ENCODE measurements around the gene PHACTR2.

PHACTR2 gene

DNA sequence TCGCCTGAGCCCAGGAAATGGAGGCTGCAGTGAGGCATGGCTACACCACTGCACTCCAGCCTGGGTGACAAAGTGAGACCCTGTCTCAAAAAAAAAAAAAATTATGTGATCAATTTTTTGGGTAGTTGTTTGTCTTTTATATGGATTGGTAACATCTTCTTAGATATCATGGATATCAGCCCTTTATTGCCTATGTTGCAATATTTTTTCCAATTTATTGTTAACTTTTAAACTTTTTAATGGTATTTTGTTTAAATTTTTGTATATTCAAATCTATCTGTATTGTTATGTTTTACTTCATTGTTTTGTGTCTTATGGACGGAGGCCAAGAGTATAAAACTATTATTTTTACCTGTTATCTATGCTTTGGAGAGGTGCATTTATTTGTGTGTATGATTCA is 133.0 kb downstream of the PHACTR2 start:
- 100% methylated on average over 1 of the region's 2 CpGs; no CpG with 5 or more reads in 1 of the 2 experiments for WGBS, 2 experiments (ENCODE audit: insufficient coverage in 2 of 2)
- Histone ChIP-seq H3K4me3 (ENCODE audit: extremely low read depth, insufficient read depth, low read length, poor library complexity, severe bottlenecking) (no peak overlapping the region), H3K36me3 (ENCODE audit: control insufficient read depth, insufficient read depth, low read length) (peaks cover 44% of the 10 kb centered on the region), H3K9me3 (ENCODE audit: control insufficient read depth, low read length) (peaks cover 4% of the 10 kb centered on the region), H3K4me1 (ENCODE audit: control insufficient read depth, insufficient read depth, low read length, poor library complexity, severe bottlenecking) (no peaks in the 10 kb centered on the region), H3K27ac (ENCODE audit: low read depth, low read length, severe bottlenecking) (no peak overlapping the region)

DNA sequence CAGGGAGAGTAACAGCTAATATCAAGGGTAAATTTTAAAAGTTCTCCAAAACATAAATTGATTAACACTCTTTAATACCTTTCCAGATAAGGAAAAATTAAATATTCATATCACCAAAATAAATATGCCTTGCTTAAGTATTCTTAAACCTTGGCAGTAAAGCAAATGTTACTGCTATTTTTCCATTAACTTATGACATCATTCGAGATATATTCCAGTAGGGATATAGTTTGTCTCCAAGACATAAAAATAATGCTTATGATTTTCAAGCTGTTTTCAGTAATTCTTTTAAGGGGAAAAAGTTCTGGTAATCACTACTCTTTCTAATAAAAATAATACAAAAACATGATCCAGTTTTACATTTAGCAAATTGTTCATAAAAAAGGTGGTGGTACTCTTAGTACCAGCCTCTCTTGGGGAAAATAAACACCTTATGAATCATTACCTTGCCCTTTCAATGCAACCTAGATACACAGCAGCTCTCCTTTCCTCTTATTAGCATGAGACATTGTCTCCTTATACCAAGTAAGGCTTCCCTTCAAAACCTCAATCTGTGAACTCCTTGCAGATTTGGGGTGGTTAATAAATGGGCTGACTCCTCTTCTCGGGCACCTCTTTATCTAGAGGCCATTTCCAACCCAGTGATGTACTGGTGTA is 133.9 kb downstream of the PHACTR2 start:
- Histone ChIP-seq H3K27ac (ENCODE audit: low read depth, low read length, severe bottlenecking) (no peak overlapping the region), H3K9me3 (ENCODE audit: control insufficient read depth, low read length) (peaks cover 4% of the 10 kb centered on the region), H3K4me1 (ENCODE audit: control insufficient read depth, insufficient read depth, low read length, poor library complexity, severe bottlenecking) (no peaks in the 10 kb centered on the region), H3K36me3 (ENCODE audit: control insufficient read depth, insufficient read depth, low read length) (peaks cover 49% of the 10 kb centered on the region), H3K4me3 (ENCODE audit: extremely low read depth, insufficient read depth, low read length, poor library complexity, severe bottlenecking) (no peak overlapping the region)
- 100% methylated on average over 1 of the region's 2 CpGs; no CpG with 5 or more reads in 1 of the 2 experiments for WGBS, 2 experiments (ENCODE audit: insufficient coverage in 2 of 2)

GRCh38 chr6:143817621-143818020 is 139.9 kb downstream of the PHACTR2 start:
- H3K9me3 ChIP-seq (ENCODE audit: control insufficient read depth, low read length), result no peaks in the 10 kb centered on the region
- peaks cover 52% of the 10 kb centered on the region for H3K36me3 ChIP-seq (ENCODE audit: control insufficient read depth, insufficient read depth, low read length)
- H3K4me1 ChIP-seq (ENCODE audit: control insufficient read depth, insufficient read depth, low read length, poor library complexity, severe bottlenecking), result peaks cover 1% of the 10 kb centered on the region
- H3K27ac ChIP-seq (ENCODE audit: low read depth, low read length, severe bottlenecking), result no peak overlapping the region
- H3K4me3 ChIP-seq (ENCODE audit: extremely low read depth, insufficient read depth, low read length, poor library complexity, severe bottlenecking), result no peak overlapping the region

DNA sequence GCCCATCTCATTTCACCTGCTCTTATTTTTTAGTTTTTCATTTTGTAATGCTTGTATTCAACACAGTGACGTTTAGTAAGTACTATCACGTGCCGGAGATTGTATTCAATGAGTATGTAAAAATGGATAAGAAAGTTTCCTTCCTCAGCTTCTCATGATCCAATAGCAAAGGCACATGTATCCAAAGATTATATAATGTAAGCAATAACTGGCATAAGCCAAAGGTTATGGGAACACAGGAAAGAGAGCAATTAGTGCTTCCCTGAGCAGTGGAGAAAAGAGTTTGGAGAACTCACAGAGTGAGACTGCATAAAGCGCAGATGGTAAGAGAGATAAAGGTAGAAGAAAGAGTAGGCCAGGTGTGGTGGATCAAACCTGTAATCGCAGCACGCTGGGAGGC is 143.6 kb downstream of the PHACTR2 start:
- WGBS, 2 experiments (ENCODE audit: insufficient coverage in 2 of 2), result 95 to 100% methylated on average over 2 of the region's 6 CpGs
- no peaks in the 10 kb centered on the region for H3K9me3 ChIP-seq (ENCODE audit: control insufficient read depth, low read length)
- H3K27ac ChIP-seq (ENCODE audit: low read depth, low read length, severe bottlenecking), result no peak overlapping the region
- peaks cover 44% of the 10 kb centered on the region for H3K36me3 ChIP-seq (ENCODE audit: control insufficient read depth, insufficient read depth, low read length)
- H3K4me3 ChIP-seq (ENCODE audit: extremely low read depth, insufficient read depth, low read length, poor library complexity, severe bottlenecking), result no peak overlapping the region
- H3K4me1 ChIP-seq (ENCODE audit: control insufficient read depth, insufficient read depth, low read length, poor library complexity, severe bottlenecking), result peaks cover 6% of the 10 kb centered on the region

DNA sequence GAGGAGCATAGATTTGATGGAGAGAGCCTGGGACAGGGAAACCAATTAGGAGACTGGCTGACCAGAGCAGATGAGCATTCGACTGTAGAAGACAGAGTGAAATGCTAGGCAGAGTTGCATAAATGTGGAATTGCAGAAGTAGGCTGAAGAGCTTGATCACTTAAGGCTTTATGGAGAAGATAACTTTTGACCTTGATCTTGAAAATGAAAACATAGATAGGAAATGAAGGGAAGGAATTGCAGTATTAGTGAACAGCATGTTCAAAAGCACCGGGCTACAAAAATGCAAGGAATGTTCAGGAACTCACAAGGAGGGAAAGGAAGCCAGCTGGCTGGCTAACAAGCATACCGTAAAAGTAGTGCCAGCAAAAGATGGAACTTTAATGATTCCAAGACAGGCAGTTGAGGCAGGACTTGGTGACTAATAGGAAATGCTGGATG is 144.8 kb downstream of the PHACTR2 start:
- peaks cover 6% of the 10 kb centered on the region for H3K4me1 ChIP-seq (ENCODE audit: control insufficient read depth, insufficient read depth, low read length, poor library complexity, severe bottlenecking)
- H3K27ac ChIP-seq (ENCODE audit: low read depth, low read length, severe bottlenecking), result no peak overlapping the region
- no peak overlapping the region for H3K4me3 ChIP-seq (ENCODE audit: extremely low read depth, insufficient read depth, low read length, poor library complexity, severe bottlenecking)
- 75 to 82% methylated on average over 3 of the region's 3 CpGs for WGBS, 2 experiments (ENCODE audit: insufficient coverage in 2 of 2)
- peaks cover 37% of the 10 kb centered on the region for H3K36me3 ChIP-seq (ENCODE audit: control insufficient read depth, insufficient read depth, low read length)
- no peaks in the 10 kb centered on the region for H3K9me3 ChIP-seq (ENCODE audit: control insufficient read depth, low read length)

GRCh38 chr6:143823548-143823947 is 145.8 kb downstream of the PHACTR2 start:
- WGBS, 2 experiments (ENCODE audit: insufficient coverage in 2 of 2), result 93 to 95% methylated on average over 3 to 4 of the region's 6 CpGs
- Histone ChIP-seq H3K27ac (ENCODE audit: low read depth, low read length, severe bottlenecking) (no peak overlapping the region), H3K4me3 (ENCODE audit: extremely low read depth, insufficient read depth, low read length, poor library complexity, severe bottlenecking) (no peak overlapping the region), H3K9me3 (ENCODE audit: control insufficient read depth, low read length) (no peaks in the 10 kb centered on the region), H3K36me3 (ENCODE audit: control insufficient read depth, insufficient read depth, low read length) (peaks cover 32% of the 10 kb centered on the region), H3K4me1 (ENCODE audit: control insufficient read depth, insufficient read depth, low read length, poor library complexity, severe bottlenecking) (peaks cover 6% of the 10 kb centered on the region)

DNA sequence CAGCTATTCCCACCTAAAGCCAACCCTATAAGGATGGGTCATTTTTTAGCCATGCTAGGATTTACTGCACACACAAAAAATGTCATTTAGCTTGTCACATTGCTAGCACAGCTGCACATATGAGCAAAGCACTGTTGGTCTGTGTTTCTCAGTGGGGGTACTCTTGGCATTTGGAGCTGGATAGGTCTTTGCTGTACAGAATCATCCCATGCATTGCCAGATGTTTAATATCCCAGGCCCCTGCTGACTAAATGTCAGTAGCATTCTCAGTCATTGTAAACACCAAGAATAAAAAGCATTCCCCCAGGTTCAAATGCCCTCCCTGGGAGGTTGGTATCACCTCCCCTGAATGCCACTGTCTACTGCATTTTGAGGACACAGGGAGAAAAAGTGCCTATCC is 150.8 kb downstream of the PHACTR2 start:
- H3K4me1 ChIP-seq (ENCODE audit: control insufficient read depth, insufficient read depth, low read length, poor library complexity, severe bottlenecking), result no peaks in the 10 kb centered on the region
- no peak overlapping the region for H3K27ac ChIP-seq (ENCODE audit: low read depth, low read length, severe bottlenecking)
- no peak overlapping the region for H3K4me3 ChIP-seq (ENCODE audit: extremely low read depth, insufficient read depth, low read length, poor library complexity, severe bottlenecking)
- peaks cover 21% of the 10 kb centered on the region for H3K36me3 ChIP-seq (ENCODE audit: control insufficient read depth, insufficient read depth, low read length)
- no peaks in the 10 kb centered on the region for H3K9me3 ChIP-seq (ENCODE audit: control insufficient read depth, low read length)

DNA sequence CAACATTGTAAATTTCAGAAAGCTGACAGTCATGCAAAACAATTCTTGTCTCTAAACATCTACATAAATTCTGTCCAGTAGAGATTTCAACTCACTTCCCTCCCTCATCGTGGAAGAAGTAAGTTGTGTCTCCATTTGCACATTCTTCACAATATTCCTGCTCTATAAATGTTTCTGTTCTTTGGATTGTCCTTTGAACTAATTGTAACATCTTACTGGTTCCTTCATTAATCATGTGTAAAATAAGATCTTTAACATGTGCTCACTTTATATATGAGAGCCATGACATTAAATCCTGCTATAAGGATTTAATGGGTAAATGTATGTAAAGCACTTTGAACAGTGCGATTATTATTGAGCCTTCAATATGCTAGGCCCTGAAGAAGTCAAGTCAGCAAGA is 158.4 kb downstream of the PHACTR2 start:
- Histone ChIP-seq H3K9me3 (ENCODE audit: control insufficient read depth, low read length) (no peaks in the 10 kb centered on the region), H3K4me1 (ENCODE audit: control insufficient read depth, insufficient read depth, low read length, poor library complexity, severe bottlenecking) (no peaks in the 10 kb centered on the region), H3K4me3 (ENCODE audit: extremely low read depth, insufficient read depth, low read length, poor library complexity, severe bottlenecking) (no peak overlapping the region), H3K27ac (ENCODE audit: low read depth, low read length, severe bottlenecking) (no peak overlapping the region), H3K36me3 (ENCODE audit: control insufficient read depth, insufficient read depth, low read length) (no peaks in the 10 kb centered on the region)
- WGBS, 2 experiments (ENCODE audit: insufficient coverage in 2 of 2), result 89 to 100% methylated on average over 1 of the region's 2 CpGs

DNA sequence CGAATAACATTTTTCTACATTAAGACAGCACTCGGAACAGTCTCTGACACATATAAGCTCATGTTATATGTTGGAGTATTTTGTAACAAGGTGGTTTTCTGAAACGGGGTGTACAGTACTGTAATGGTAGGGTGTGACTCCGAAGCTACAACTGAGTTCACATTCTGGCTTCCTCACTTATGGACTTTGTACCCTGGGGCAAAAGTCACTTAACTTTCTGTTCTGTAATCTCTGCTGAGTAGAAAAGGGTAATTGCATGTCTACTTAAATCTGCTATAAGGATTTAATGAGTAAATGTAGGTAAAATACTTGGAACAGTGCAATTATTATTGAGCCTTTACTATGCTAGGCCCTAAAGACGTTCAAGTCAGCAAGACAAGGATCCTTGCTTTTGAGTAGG is 160.6 kb downstream of the PHACTR2 start:
- no peaks in the 10 kb centered on the region for H3K9me3 ChIP-seq (ENCODE audit: control insufficient read depth, low read length)
- no peaks in the 10 kb centered on the region for H3K36me3 ChIP-seq (ENCODE audit: control insufficient read depth, insufficient read depth, low read length)
- no peak overlapping the region for H3K4me3 ChIP-seq (ENCODE audit: extremely low read depth, insufficient read depth, low read length, poor library complexity, severe bottlenecking)
- 90 to 100% methylated on average over 1 to 3 of the region's 5 CpGs for WGBS, 2 experiments (ENCODE audit: insufficient coverage in 2 of 2)
- no peaks in the 10 kb centered on the region for H3K4me1 ChIP-seq (ENCODE audit: control insufficient read depth, insufficient read depth, low read length, poor library complexity, severe bottlenecking)
- H3K27ac ChIP-seq (ENCODE audit: low read depth, low read length, severe bottlenecking), result no peak overlapping the region

- WGBS, 2 experiments (ENCODE audit: insufficient coverage in 2 of 2), result 83 to 89% methylated on average over 3 to 4 of the region's 4 CpGs
- H3K4me1 ChIP-seq (ENCODE audit: control insufficient read depth, insufficient read depth, low read length, poor library complexity, severe bottlenecking), result no peaks in the 10 kb centered on the region
- H3K4me3 ChIP-seq (ENCODE audit: extremely low read depth, insufficient read depth, low read length, poor library complexity, severe bottlenecking), result no peak overlapping the region
These were observed 161.4 kb downstream of the PHACTR2 start for GRCh38 chr6:143839196-143839595.

DNA sequence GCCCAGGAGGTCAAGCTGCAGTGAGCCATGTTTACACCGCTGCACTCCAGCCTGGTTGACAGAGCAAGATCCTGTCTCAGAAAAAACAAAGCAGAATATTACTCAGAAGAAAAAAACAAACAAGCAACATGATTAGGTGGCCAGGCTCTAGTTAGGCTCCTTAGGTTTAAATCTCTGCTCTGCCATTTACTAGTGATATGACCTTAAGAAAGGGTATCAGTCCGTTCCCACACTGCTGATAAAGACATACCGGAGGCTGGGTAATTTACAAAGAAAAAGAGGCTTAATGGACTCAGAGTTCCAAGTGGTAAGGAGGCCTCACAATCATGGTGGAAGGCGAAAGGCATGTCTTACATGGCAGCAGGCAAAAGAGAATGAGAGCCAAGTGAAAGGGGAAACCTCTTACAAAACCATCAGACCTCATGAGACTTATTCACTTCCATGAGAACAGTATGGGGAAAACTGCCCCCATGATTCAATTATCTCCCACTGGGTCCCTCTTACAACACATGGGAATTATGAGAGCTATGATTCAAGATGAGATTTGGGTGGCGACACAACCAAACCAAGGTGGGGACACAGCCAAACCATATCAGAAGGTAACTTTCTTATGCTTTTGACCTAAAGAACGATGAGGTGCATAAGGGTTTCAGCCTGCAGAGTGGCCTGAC is 163.0 kb downstream of the PHACTR2 start:
- Histone ChIP-seq H3K27ac (ENCODE audit: low read depth, low read length, severe bottlenecking) (no peak overlapping the region), H3K9me3 (ENCODE audit: control insufficient read depth, low read length) (no peaks in the 10 kb centered on the region), H3K4me3 (ENCODE audit: extremely low read depth, insufficient read depth, low read length, poor library complexity, severe bottlenecking) (no peak overlapping the region), H3K4me1 (ENCODE audit: control insufficient read depth, insufficient read depth, low read length, poor library complexity, severe bottlenecking) (no peaks in the 10 kb centered on the region), H3K36me3 (ENCODE audit: control insufficient read depth, insufficient read depth, low read length) (peaks cover 17% of the 10 kb centered on the region)
- WGBS, 2 experiments (ENCODE audit: insufficient coverage in 2 of 2), result 93 to 95% methylated on average over 3 to 4 of the region's 6 CpGs

More at GRCh38 chr6:143839196-143839595, 161.4 kb downstream of the PHACTR2 start:
- Histone ChIP-seq H3K27ac (ENCODE audit: low read depth, low read length, severe bottlenecking) (no peak overlapping the region), H3K9me3 (ENCODE audit: control insufficient read depth, low read length) (no peaks in the 10 kb centered on the region), H3K36me3 (ENCODE audit: control insufficient read depth, insufficient read depth, low read length) (peaks cover 1% of the 10 kb centered on the region)

Measured in mesodermal cell (in vitro differentiated cells).